Measurements from ENCODE around the gene NPM1.

- TF ChIP-seq CTCF (IDR thresholded peaks at IDR 0.05) (no peak), ZFX (IDR thresholded peaks at IDR 0.05; ENCODE audit: borderline replicate concordance) (no peak)
Measured at GRCh38 chr5:171344936-171345608, 42.6 kb upstream of the NPM1 start.
